SU-DHL-6 (cell line): ENCODE data around the gene PKIB.

Source experiments
- EZH2phosphoT487 ChIP-seq: fragments of 200-600 bp; sonication (generic), shearing (Covaris generic); conservative IDR thresholded peaks from 2 replicates; pipeline ENCODE4 v1.6.1; 2018; ENCODE audit warnings: mild to moderate bottlenecking, antibody characterized with exemption, low read length, moderate library complexity, mixed read lengths
- TF ChIP-seq, protein P1 (sequence below): fragments of 200-600 bp; sonication (generic); IDR thresholded peaks from one replicate; pipeline ENCODE4 v1.5.1; 2017; ENCODE audit warnings: antibody characterized with exemption, mild to moderate bottlenecking, low read length, moderate library complexity; ENCODE audit not compliant: insufficient read depth, poor library complexity, severe bottlenecking

GRCh38 chr6:122580737-122581136 is 29.5 kb upstream of the PKIB start:
- TF ChIP-seq, protein P1, sequence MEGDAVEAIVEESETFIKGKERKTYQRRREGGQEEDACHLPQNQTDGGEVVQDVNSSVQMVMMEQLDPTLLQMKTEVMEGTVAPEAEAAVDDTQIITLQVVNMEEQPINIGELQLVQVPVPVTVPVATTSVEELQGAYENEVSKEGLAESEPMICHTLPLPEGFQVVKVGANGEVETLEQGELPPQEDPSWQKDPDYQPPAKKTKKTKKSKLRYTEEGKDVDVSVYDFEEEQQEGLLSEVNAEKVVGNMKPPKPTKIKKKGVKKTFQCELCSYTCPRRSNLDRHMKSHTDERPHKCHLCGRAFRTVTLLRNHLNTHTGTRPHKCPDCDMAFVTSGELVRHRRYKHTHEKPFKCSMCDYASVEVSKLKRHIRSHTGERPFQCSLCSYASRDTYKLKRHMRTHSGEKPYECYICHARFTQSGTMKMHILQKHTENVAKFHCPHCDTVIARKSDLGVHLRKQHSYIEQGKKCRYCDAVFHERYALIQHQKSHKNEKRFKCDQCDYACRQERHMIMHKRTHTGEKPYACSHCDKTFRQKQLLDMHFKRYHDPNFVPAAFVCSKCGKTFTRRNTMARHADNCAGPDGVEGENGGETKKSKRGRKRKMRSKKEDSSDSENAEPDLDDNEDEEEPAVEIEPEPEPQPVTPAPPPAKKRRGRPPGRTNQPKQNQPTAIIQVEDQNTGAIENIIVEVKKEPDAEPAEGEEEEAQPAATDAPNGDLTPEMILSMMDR, result no peak
- TF ChIP-seq EZH2phosphoT487, result no peak
